WTC11 (cell line): ENCODE measurements around the gene SLC35F4.

Experiments used
- FOXP1 ChIP-seq: sonication (generic); formaldehyde crosslinking; IDR thresholded peaks from 2 replicates; pipeline ENCODE4 v1.8.0; 2022; ENCODE audit warnings: missing genetic modification reagents, mild to moderate bottlenecking, moderate library complexity, borderline replicate concordance
- NFYB ChIP-seq: sonication (generic); formaldehyde crosslinking; conservative IDR thresholded peaks from 2 replicates; pipeline ENCODE4 v1.8.0; 2022; ENCODE audit warnings: low read depth, missing genetic modification reagents
- NR1H2 ChIP-seq: sonication (generic); formaldehyde crosslinking; IDR thresholded peaks from 2 replicates; pipeline ENCODE4 v1.9.0; 2021; ENCODE audit warnings: mild to moderate bottlenecking, moderate library complexity, missing genetic modification reagents
- ZBTB21 ChIP-seq: sonication (generic); formaldehyde crosslinking; IDR thresholded peaks from 2 replicates; pipeline ENCODE4 v1.8.1; 2023; ENCODE audit warnings: mild to moderate bottlenecking, missing genetic modification reagents, borderline replicate concordance
- ZNF416 ChIP-seq: fragments of 250-450 bp; sonication (Bioruptor Pico); IDR thresholded peaks from 2 replicates; pipeline ENCODE4 v1.9.0; 2021; ENCODE audit warnings: mild to moderate bottlenecking, inconsistent platforms
- TF ChIP-seq, protein P1 (sequence below): sonication (generic); formaldehyde crosslinking; IDR thresholded peaks from 2 replicates; pipeline ENCODE4 v1.8.1; 2022; ENCODE audit warnings: mild to moderate bottlenecking, moderate library complexity, missing genetic modification reagents
- TF ChIP-seq, protein P2 (sequence below): fragments of 200-600 bp; IDR thresholded peaks from 2 replicates; pipeline ENCODE4 v1.8.0; 2022; ENCODE audit warnings: antibody characterized with exemption
- TF ChIP-seq, protein P3 (sequence below): sonication (generic); formaldehyde crosslinking; IDR thresholded peaks from 2 replicates; pipeline ENCODE4 v1.8.0; 2022; ENCODE audit warnings: mild to moderate bottlenecking, missing genetic modification reagents
- TF ChIP-seq, protein P4 (sequence below): fragments of 250-450 bp; sonication (Bioruptor Pico); IDR thresholded peaks from 2 replicates; pipeline ENCODE4 v1.9.0; 2021; ENCODE audit warnings: mild to moderate bottlenecking
- TF ChIP-seq, protein P5 (sequence below): sonication (generic); formaldehyde crosslinking; IDR thresholded peaks from 2 replicates; pipeline ENCODE4 v1.8.1; 2023; ENCODE audit warnings: mild to moderate bottlenecking, moderate library complexity, missing genetic modification reagents
- TF ChIP-seq, protein P6 (sequence below): sonication (generic); formaldehyde crosslinking; IDR thresholded peaks from 2 replicates; pipeline ENCODE4 v1.8.1; 2022; ENCODE audit warnings: low read depth, missing genetic modification reagents, borderline replicate concordance
- TF ChIP-seq, protein P7 (sequence below): sonication (generic); formaldehyde crosslinking; IDR thresholded peaks from 2 replicates; pipeline ENCODE4 v1.8.1; 2023; ENCODE audit warnings: mild to moderate bottlenecking, missing genetic modification reagents
- TF ChIP-seq, protein P8 (sequence below): sonication (generic); formaldehyde crosslinking; IDR thresholded peaks from 2 replicates; pipeline ENCODE4 v1.8.1; 2023; ENCODE audit warnings: mild to moderate bottlenecking, missing genetic modification reagents, moderate library complexity
- TF ChIP-seq, protein P9 (sequence below): sonication (generic); formaldehyde crosslinking; IDR thresholded peaks from 2 replicates; pipeline ENCODE4 v1.8.1; 2023; ENCODE audit warnings: mild to moderate bottlenecking, missing genetic modification reagents, moderate library complexity

DNA sequence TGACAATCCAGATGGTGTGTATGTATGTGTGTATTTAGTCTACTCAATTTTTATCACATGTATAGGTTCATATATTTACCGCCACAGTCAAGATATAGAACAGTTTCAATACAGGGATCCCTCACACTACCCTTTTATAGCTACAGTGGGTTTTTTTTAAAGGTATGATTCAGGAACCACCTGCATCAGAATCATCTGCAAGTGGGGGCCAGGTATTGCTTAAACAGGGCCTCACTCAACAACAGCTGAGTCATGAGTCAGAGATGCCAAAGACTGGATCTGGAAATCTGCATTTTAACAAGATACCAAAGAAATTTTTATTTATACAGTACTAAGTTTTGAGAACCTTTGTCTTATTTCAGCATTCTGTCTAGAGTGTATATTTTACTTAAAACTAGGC, 117.6 kb downstream of the SLC35F4 start:
- TF ChIP-seq, protein P1, sequence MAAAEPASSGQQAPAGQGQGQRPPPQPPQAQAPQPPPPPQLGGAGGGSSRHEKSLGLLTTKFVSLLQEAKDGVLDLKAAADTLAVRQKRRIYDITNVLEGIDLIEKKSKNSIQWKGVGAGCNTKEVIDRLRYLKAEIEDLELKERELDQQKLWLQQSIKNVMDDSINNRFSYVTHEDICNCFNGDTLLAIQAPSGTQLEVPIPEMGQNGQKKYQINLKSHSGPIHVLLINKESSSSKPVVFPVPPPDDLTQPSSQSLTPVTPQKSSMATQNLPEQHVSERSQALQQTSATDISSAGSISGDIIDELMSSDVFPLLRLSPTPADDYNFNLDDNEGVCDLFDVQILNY = no peak
- TF ChIP-seq, protein P2, sequence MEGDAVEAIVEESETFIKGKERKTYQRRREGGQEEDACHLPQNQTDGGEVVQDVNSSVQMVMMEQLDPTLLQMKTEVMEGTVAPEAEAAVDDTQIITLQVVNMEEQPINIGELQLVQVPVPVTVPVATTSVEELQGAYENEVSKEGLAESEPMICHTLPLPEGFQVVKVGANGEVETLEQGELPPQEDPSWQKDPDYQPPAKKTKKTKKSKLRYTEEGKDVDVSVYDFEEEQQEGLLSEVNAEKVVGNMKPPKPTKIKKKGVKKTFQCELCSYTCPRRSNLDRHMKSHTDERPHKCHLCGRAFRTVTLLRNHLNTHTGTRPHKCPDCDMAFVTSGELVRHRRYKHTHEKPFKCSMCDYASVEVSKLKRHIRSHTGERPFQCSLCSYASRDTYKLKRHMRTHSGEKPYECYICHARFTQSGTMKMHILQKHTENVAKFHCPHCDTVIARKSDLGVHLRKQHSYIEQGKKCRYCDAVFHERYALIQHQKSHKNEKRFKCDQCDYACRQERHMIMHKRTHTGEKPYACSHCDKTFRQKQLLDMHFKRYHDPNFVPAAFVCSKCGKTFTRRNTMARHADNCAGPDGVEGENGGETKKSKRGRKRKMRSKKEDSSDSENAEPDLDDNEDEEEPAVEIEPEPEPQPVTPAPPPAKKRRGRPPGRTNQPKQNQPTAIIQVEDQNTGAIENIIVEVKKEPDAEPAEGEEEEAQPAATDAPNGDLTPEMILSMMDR = no peak
- TF ChIP-seq NR1H2 (CRISPR knock-in tag) = no peak
- no peak for TF ChIP-seq ZNF416 (CRISPR knock-in tag)
- TF ChIP-seq, protein P3, sequence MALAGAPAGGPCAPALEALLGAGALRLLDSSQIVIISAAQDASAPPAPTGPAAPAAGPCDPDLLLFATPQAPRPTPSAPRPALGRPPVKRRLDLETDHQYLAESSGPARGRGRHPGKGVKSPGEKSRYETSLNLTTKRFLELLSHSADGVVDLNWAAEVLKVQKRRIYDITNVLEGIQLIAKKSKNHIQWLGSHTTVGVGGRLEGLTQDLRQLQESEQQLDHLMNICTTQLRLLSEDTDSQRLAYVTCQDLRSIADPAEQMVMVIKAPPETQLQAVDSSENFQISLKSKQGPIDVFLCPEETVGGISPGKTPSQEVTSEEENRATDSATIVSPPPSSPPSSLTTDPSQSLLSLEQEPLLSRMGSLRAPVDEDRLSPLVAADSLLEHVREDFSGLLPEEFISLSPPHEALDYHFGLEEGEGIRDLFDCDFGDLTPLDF = no peak
- TF ChIP-seq, protein P4, sequence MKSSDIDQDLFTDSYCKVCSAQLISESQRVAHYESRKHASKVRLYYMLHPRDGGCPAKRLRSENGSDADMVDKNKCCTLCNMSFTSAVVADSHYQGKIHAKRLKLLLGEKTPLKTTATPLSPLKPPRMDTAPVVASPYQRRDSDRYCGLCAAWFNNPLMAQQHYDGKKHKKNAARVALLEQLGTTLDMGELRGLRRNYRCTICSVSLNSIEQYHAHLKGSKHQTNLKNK (CRISPR knock-in tag) = no peak
- TF ChIP-seq, protein P5, sequence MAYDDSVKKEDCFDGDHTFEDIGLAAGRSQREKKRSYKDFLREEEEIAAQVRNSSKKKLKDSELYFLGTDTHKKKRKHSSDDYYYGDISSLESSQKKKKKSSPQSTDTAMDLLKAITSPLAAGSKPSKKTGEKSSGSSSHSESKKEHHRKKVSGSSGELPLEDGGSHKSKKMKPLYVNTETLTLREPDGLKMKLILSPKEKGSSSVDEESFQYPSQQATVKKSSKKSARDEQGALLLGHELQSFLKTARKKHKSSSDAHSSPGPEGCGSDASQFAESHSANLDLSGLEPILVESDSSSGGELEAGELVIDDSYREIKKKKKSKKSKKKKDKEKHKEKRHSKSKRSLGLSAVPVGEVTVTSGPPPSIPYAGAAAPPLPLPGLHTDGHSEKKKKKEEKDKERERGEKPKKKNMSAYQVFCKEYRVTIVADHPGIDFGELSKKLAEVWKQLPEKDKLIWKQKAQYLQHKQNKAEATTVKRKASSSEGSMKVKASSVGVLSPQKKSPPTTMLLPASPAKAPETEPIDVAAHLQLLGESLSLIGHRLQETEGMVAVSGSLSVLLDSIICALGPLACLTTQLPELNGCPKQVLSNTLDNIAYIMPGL (CRISPR knock-in tag) = no peak
- TF ChIP-seq, protein P6, sequence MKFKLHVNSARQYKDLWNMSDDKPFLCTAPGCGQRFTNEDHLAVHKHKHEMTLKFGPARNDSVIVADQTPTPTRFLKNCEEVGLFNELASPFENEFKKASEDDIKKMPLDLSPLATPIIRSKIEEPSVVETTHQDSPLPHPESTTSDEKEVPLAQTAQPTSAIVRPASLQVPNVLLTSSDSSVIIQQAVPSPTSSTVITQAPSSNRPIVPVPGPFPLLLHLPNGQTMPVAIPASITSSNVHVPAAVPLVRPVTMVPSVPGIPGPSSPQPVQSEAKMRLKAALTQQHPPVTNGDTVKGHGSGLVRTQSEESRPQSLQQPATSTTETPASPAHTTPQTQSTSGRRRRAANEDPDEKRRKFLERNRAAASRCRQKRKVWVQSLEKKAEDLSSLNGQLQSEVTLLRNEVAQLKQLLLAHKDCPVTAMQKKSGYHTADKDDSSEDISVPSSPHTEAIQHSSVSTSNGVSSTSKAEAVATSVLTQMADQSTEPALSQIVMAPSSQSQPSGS (CRISPR knock-in tag) = no peak
- no peak for TF ChIP-seq ZBTB21 (CRISPR knock-in tag)
- TF ChIP-seq, protein P7, sequence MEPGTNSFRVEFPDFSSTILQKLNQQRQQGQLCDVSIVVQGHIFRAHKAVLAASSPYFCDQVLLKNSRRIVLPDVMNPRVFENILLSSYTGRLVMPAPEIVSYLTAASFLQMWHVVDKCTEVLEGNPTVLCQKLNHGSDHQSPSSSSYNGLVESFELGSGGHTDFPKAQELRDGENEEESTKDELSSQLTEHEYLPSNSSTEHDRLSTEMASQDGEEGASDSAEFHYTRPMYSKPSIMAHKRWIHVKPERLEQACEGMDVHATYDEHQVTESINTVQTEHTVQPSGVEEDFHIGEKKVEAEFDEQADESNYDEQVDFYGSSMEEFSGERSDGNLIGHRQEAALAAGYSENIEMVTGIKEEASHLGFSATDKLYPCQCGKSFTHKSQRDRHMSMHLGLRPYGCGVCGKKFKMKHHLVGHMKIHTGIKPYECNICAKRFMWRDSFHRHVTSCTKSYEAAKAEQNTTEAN = no peak
- TF ChIP-seq, protein P8, sequence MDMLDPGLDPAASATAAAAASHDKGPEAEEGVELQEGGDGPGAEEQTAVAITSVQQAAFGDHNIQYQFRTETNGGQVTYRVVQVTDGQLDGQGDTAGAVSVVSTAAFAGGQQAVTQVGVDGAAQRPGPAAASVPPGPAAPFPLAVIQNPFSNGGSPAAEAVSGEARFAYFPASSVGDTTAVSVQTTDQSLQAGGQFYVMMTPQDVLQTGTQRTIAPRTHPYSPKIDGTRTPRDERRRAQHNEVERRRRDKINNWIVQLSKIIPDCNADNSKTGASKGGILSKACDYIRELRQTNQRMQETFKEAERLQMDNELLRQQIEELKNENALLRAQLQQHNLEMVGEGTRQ = no peak
- TF ChIP-seq FOXP1 (CRISPR knock-in tag) = no peak
- TF ChIP-seq, protein P9, sequence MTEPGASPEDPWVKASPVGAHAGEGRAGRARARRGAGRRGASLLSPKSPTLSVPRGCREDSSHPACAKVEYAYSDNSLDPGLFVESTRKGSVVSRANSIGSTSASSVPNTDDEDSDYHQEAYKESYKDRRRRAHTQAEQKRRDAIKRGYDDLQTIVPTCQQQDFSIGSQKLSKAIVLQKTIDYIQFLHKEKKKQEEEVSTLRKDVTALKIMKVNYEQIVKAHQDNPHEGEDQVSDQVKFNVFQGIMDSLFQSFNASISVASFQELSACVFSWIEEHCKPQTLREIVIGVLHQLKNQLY (CRISPR knock-in tag) = no peak
- no peak for TF ChIP-seq NFYB (CRISPR knock-in tag)
